Hematopoietic multipotent progenitor cell treated with erythropoietin and hydrocortisone succinate and interleukin-3 and kit ligand, for 4 days (in vitro differentiated cells): Measurements from ENCODE around the gene RUSC2.
"Not testable (repeated sequence)": the region's sequence is repeated elsewhere in the genome, so short reads cannot be mapped to it uniquely, and the experiment has no call there.

Experiments used
- DNase-seq: peaks from one replicate; pipeline ENCODE4 v3.0.0-alpha.2; 2015

Gene RUSC2

DNA sequence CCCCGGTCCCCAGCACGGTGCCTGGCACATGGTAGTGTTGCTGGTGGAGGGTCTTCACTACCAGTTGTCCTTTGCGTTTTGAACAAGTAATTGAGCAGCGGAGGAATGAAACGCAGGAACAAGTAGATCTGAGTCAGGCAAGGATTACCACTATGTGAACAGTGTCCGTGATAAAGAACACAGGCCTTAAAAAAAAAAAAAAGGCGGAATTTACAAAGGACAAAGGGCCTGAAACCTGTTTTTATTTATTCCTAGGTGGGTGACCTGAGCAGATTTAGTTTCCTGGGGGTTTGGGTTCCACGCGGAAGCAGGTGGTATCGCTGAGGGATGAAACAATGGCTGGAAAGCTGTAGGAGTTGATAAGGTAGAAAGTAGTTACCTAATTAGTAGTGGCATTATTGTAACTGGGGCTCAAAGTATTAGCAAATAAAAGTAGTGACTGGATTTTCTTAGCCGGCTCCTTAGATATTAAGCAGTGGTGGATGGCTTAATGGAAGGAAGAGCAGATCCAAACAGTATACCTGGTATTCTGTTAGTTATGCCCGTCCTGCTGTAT is 1.1 kb downstream of the RUSC2 start:
- DNase-seq = no peak

DNA sequence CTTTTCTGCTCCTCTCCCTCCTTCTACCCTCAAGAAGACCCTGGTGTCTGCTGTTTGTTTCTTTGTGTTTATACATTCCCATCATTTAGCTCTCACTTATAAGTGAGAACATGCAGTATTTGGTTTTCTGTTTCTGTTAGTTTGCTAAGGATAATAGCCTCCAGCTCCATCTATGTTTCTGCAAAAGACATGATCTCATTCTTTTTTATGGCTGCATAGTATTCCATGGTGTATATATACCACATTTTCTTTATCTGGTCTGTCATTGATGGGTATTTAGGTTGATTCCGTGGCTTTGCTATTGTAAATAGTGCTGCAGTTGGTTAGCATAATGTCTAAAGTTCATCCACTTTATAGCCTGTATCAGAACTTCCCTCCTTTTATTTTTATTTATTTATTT is 3.2 kb downstream of the RUSC2 start:
- DNase-seq = not testable (repeated sequence)

DNA sequence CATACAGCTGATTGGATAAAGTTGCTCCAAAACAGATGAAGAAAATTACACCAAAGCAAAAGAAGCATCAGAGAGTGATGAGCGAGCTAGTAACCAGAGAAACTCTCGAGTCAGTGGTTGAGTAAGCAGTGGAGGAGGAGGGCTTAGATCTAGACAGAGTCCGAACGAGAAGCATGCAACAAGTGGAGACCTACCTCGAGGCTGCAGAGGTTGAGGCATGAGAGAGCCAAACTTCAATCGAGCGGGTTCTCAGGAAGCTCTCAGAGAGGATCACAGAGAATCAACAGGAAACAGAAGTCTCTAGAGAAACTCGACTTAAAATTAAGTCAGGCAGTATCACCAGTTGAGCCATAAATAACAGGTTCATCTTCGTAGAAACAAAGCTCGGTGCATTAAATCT is 6.1 kb downstream of the RUSC2 start:
- no peak for DNase-seq

DNA sequence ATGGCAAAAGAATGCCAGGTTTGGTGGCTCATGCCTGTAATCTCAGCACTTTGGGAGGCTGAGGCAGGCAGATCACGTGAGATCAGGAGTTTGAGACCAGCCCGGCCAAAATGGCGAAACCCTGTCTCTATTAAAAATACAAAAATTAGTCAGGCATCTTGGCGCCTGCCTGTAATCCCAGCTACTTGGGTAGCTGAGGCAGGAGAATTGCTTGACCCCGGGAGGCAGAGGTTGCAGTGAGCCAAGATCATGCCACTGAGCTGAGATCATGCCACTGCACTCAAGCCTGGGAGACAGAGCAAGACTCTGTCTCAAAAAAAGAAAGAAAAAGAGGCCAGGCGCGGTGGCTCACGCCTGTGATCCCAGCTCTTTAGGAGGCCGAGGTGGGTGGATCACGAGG is 8.3 kb downstream of the RUSC2 start:
- DNase-seq = not testable (repeated sequence)

DNA sequence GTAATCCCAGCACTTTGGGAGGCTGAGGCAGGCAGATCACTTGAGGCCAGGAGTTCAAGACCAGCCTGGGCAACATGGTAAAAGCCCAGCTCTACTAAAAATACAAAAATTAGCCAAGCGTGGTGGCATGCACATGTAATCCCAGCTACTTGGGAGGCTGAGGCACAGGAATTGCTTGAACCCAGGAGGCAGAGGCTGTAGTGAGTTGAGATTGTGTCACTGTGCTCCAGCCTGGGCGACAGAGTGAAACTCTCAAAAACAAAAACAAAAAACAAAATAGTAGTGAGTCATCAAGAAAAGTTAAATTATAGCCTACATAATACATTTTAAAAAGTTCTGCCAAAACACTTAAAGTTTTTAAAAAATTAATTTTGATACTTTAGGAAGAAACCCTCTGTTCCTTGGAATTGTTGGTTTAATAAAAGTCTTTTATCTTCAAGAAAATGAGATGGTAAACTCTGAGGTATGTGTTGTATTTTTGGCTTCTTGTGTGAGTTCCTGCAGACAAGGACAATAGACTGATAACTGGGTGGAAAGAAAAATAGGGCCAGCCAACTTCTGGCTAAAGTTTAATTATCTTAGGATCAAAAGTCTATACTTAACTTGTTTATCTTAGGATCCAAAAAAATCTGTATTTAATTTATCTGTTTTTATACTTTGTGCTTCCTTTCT is 9.3 kb downstream of the RUSC2 start:
- no peak for DNase-seq

DNA sequence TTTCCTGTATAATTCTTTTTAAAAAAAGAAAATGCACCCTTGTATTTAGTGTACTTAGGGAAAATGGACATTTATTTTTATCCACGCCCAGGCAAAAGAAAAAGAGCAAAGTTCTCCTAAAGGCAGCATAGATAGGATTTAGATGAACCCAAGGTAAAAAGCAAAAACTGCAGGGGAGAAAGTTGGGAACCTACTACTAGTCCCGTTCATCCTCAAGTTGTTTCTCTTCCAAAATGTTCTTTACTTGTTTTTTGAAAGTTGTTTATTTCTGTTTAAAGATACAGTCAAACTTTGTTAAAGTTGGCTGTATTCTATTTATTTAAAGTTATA is 9.8 kb downstream of the RUSC2 start:
- DNase-seq = no peak

DNA sequence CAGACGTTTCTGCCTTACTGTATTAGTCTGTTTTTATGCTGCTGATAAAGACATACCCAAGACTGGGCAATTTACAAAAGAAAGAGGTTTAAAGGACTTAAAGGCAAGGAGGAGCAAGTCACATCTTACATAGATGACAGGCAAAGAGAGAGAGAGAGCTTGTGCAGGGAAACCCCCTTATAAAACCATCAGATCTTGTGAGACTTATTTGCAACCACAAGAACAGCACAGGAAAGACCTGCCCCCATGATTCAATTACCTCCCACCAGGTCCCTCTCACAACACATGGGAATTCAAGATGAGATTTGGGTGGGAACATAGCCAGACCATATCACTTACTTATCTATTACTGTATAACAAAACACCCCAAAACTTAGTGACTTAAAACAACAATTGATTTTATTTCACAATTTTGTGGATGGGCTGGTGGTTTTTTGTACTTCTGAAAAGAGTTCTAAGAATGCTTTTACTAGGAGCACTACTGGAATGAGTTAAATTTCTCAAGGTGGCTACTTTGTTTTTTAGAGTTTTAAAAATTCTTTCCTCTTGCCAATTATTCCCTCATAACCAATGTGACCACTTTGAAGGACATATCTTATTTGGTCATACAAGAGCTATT is 10.3 kb downstream of the RUSC2 start:
- DNase-seq = no peak

DNA sequence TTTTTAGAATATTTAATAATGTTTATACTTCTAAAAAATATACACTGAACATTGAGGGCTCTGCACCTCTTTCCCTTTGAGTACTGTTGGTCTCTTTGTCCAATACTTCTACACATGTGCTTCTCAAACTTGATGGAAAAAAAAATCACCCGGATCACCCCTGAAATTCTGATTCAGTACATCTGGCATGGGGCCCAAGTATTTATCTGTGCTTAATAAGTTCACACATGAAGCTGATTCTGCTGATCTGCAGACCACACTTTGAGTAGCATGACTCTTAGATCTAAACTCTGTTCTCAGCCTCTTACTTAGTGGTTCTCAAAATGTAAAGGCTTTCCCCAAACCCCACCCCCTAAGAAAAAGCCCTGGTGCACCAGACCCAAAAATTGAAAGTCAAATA is 12.0 kb downstream of the RUSC2 start:
- DNase-seq = peak; percentile 33

DNA sequence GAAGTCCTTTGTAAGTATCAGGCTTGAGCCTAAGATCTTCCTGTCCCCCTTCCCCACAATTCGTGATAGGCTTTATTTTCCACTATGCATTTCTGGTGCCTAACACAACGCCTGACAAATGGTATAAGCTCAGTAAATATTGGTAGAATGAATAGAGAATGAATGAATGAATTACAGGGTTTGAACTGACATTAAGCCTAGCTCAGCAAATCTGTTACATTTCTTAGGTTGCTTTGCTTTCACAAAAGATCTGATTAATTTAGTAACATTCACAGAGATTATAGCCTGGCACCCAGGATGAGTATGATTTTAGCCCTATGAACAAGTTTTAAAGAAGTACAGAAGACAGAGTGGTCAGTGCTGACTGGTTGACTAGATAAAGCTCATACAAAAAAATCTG is 16.4 kb downstream of the RUSC2 start:
- no peak for DNase-seq

DNA sequence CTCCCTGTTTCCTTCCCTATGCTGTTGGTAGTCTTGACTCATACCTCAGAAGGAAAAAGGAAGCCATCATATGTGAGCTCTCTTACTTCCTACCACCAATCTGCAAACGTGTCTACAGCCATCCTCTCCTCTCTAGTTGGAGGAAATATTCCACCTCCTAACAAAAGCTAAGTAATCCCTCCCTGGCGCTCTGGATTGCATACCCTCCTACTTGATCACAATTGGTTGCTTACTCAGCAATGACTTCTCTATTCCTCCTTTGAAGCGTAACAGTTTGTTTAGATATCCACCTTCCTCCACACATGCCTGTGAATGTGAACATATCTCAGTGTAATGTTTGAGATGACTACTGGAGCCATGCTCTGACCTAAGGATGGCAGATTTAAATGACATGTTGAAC is 18.2 kb downstream of the RUSC2 start:
- no peak for DNase-seq

DNA sequence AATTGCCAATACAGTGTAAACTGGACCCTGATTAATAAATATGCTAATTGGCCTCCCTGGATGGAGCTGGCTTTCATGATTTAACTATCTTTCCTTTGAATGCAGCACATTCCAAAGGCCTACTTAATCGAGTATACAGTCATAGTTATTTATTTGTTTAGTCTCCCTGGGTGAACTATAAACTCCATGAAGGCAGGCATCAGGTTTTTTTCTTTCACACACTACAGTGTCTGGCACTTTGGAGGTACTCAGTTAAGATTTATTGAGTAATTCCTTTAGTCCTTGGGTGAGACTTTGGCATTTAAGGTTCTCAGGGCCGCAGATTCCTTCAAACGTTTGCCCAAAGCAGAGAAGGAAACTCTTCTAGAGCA is 20.5 kb downstream of the RUSC2 start:
- no peak for DNase-seq

DNA sequence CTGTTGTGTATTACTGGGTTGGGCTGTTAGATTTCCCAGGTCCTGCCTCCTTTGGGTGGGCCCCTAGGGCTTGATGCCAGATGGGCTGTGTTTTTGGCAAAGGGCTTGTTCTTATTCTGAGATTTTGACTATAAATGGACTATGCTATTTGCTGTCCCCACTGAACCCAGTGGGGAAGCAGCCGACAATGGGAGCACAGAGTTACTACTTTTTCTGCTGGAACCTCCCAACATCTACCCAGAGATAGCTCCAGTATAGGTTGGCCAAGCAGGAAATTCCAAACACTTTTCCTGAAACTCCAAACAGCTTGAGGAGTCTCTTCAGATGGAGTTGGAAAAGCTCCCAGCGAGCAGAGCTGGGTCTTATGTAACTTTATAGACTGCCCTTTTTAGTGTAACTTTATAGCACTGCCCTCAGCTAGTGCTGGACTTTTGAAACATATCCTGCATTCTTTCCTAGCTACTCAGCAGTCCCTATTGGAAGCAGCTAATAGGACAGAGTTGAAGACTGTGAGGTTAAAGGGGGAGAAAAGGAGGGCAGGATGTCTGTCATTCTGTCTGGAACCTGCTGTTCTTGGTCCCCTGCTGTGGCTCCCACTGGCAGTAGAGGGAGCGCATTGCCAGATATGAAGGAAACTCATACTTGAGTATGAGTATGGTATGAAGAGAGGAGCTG is 21.0 kb downstream of the RUSC2 start:
- no peak for DNase-seq

DNA sequence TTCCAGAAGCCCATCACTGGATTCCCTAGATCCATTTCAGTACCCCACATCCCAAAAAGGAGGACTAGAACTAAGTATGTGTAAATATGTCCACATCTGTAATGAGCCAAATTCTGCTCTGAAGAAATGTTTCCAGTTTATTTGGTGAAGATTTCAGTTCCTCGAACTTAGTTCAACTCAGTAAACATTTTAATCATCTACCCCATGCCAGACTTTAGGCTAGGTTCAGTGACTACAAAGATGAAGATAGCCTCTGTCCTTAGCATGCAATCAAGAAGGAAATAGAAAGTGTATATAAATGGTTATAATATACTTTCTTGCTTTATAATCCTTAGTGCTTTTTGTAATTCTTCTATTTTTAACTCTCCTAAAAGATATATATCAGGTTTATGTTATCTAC is 21.5 kb downstream of the RUSC2 start:
- no peak for DNase-seq

DNA sequence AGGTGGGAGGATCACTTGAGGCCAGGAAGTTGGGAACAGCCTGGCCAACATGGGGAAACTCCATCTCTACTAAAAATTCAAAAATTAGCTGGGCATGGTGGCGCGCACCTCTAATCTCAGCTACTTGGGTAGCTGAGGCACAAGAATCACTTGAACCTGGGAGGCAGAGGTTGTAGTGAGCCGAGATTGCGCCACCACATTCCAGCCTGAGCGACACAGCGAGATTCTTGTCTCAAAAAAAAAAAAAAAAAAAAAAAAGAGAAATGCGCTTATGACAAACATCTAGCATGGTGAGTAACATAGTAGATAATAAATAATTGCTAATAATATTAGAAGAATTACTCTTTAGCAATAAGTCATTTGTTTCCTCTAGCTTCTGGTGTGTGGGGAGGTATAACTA is 25.9 kb downstream of the RUSC2 start:
- peak; percentile 32 for DNase-seq

DNA sequence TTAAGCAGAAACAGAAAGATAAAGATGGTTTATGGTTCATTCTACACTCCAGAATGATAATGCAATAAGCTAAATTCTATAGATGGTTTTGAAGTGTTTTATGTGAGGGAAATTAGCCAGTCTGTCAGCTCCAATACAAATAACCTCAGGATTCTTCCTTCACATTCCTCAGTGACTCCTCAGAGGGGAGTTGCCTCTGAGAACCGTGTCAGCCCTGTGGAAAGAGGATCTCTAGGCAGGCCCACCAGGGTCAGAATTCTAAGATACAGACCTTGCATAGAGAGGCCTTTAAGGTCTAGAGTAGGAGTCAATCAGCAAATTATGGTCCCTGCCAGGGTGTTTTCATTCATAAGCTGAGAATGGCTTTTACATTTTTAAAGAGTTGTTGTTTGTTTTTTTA is 26.6 kb downstream of the RUSC2 start:
- no peak for DNase-seq

DNA sequence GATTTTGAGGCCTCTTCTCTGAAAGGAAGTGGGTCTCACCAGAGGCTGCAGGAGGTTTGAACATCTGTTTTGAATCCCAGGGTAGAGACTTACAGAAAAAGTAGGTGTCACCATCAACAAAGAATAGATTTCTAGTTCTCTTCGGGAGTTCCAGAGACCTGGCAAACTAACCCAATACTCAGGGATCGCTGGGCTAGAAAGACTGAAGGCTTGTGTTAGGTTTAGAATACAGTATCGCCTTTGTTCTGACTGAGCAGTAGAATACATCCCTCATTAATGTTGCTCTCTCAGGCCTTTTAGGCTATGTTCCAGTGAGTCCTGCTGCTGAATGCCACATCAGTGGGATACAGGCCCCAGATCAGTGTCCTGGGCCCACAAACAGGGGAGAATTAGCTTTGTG is 27.2 kb downstream of the RUSC2 start:
- no peak for DNase-seq

DNA sequence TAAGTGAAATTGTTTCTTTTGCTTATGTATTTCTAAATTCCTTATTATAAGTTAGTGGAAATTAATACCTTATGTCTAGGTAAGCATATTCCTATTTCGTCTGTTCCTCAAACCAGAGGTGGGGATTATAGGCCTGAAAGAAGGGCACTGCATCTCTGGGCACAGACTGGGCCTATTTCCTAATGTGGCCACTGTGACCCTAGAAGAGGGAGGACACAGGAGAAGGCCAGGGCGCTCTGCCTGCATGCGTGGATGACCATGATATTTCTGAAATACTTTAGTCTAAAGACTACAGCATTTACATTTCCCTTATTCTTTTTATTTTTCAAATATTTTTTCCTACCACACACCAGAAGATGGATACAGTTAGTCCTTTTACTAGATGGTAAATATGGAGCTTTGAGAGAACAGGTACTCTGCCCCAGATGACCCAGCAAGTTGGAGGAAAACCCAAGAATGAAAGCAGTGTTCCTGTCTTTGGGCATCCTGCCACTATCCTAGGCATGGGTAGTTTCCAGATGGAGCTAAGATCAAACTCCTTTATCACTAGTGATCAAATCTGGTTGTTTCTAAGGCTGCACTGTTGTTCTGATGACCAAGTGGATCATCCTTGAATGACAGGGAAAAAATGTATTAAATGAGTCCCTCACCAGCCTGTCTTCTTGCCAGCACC is 27.8 kb downstream of the RUSC2 start:
- DNase-seq = no peak

DNA sequence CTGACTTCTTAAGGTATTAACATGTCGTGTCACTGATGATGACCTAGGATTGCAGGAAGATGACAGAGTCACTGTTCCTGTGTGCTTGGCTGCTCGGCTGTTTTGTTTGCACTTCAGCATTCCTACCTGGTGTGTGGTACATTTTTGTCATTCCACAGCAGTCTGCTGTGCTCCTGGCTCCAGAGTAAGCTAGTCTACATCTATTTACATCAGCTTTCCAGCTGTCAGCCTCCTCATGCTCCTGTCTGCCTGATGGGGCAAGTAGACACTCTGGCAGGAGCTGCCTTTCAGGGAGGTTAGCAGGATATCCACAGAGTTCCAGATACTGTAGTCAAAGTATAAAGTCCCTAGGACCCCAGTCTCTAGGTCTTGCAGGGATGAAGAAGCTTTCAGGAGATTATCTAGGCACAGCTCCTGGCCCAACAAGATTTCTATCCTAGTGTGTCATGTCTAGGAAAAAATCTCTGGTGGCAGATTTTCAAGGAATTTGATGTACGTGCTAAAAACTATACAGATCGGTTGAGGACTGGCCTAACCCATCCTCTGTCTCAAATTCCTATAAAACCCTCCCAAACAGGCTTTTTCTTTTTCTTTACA is 28.4 kb downstream of the RUSC2 start:
- DNase-seq = no peak

DNA sequence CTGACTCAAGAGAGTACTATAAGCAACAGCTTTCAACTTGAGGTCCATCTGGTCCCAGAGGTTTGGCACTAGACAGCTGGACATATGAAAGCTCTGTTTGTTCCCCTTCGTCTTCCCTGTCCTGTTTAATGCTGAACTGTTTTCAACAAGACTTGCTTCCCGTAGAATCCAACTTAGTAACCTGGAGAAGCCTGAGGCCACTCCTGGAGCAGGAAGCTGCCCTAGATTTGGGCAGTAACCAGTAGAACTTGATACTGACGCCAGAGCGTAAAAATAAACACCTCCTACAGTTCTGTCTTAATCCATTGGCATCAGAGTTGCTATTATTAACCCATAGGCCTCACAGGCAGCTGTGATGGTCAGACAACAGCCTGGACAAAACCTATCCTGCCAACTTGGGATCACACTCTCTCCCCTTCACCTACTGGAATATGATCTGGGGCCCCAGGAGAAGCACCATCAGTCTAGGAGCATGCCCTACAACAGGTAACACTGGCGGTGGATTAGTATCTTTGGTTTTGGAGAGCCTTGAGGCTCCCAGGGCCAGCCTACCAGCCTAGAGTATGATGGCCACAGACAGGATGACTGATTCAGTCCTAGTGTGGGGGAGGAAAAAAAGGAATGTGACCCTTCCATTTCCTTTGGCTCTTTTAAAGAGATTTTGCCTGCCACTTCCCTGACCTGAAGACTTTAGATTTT is 29.2 kb downstream of the RUSC2 start:
- DNase-seq = no peak

DNA sequence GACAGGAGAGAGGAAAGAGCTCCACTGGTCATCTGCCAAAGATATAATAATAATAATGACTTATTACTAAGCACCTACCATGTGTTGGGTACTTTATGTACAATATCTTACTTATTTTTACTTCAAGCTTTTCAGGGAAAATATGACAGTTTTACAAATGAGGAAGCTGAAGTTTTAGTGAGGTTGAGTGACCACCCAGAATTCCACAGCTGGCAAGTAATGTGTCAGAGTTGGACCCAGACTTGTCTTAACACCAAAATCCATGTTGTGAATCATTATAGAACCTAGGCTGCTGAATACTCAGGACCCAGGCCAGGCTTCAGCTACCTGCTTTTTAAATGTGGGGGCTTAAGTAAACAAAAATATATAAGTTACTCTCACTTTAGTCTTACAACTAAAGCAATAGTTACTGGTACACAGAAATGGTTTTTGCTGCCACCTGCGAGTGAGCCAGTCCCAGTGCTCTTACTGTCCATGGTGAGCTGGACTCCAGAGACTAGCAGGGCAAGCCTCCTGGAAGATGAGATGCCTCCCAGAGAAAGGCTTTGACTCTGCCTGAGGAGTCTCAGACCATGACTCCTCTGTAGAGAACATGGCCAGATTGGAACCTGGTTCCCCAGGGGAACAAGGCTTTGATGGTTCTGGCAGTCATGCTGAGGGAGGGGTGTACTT is 29.9 kb downstream of the RUSC2 start:
- DNase-seq = peak; percentile 53

DNA sequence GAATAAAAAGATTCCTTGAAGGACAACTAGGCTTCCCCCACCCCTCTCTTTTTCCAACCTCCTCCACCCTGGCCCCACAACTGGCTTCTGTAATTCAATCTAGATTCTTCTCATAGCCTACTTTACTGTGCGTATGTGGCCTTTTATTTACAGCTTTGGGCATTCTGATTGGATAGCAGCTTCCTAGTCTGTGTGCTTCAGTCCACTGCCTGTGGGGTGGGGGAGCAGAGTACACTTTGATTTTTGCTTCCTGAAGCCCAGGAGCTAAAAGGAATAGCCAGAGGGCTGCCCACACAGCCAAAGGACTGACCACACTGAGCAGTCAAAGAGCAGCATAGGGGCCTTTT is 30.4 kb downstream of the RUSC2 start:
- DNase-seq = no peak

DNA sequence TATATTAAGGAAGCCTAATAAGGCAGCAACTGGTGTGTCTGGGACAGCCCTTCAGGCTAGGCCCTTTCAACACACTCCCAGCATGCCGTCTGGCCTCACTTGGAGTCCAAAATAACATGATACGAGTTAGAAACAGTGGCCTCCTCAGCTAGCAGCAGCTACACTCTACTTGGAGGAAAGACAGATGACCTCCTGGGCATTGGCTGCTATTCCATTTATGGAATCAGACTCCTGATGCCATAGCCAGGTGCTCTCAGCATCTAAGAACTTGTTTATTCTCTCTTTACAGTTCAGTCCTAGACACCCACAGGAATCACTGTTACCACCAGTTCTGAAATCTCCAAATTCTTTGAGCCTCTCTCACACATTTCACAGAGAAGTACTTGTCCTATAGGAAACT is 31.8 kb downstream of the RUSC2 start:
- DNase-seq = no peak
